ENCODE measurements around the gene ECHS1.

DNA sequence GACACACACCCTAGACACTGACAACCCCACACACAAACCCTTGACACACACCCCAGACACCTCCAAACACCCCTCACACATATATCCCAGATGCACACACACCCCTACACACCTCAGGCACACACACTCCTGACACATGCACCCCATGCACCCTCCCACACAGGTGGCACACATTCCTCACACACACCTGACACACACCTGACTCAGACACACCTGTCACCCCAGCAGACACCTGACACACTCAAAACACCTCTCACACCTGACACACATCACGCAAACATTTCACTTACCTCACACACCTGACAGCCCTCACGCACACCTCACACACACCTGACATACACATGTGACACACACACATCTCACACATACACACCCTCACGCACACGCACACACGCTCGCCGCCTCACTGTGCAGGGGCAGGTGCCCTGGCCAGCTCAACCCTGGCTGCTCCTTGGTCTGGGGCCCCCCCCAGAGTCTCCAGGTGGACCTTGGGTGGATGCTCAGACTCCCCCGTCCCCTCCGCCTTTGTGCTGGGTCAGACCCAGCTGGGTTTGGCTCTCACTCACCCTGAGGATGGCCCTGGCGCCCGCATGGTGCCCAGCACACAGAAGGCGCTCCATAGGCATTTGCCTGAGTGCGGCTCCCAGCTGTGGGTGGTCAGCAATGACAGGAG is 33.3 kb downstream of the ECHS1 start:
- TF ChIP-seq CTCF (IDR thresholded peaks at IDR 0.05) = no peak
- TF ChIP-seq EZH2 (IDR thresholded peaks at IDR 0.05; ENCODE audit: borderline replicate concordance, insufficient read depth, low read depth, low read length, poor library complexity, severe bottlenecking) = no peak

All from B cell (primary cell).